ENCODE measurements around the gene HES2. TPM values are rescaled to one million over a fixed set of nuclear protein-coding genes. Genes with fewer than 3 reads are reported as not detected.

The HES2 gene
- total RNA-seq = 31.7 and 33.1 TPM in 2 replicates

GRCh38 chr1:6419804-6420453 is at the start of gene HES2:
HES2 (minus strand) TSS chr1:6419919; CDS start chr1:6419820, 99 bp downstream.

GRCh38 chr1:6466023-6466422 is 46.3 kb upstream of the HES2 start, which contains the start of gene TNFRSF25:
TNFRSF25 (minus strand) TSS chr1:6466173; CDS start chr1:6466107, 66 bp downstream.

GRCh38 chr1:6424619-6425593 is 5.2 kb upstream of the HES2 start, which contains the start of gene ESPN:
ESPN (plus strand) TSS chr1:6424776; CDS start chr1:6424956, 180 bp downstream.

GRCh38 chr1:6393400-6394187 is 26.1 kb downstream of the HES2 start, which contains the start of gene ACOT7:
ACOT7 (minus strand) TSS chr1:6393767; CDS start chr1:6393399, 368 bp downstream.

Small RNA genes lying within 50 kb of the gene (small RNA-seq; reads per million reads assigned to genes)
- gene MIR4252 = not detected

Other genes with a start within 250 kb of the HES2 start
- gene CHD5, start 239.6 kb downstream of the HES2 start, total RNA-seq = under 0.01 and 0.10 TPM in 2 replicates
- 97.7 and 122 TPM in 2 replicates for gene RPL22, start 220.3 kb downstream of the HES2 start, total RNA-seq
- gene RNF207, start 213.8 kb downstream of the HES2 start, total RNA-seq = 8.9 and 56.8 TPM in 2 replicates
- 54.5 and 73.4 TPM in 2 replicates for gene ICMT, start 184.0 kb downstream of the HES2 start, total RNA-seq
- gene HES3, start 175.7 kb downstream of the HES2 start, total RNA-seq = not detected in 2 replicates
- gene GPR153, start 158.8 kb downstream of the HES2 start, total RNA-seq = 1.4 and 3.3 TPM in 2 replicates
- 21.2 and 27.7 TPM in 2 replicates for gene ACOT7, start 26.2 kb downstream of the HES2 start, total RNA-seq
- 0.67 and 1.3 TPM in 2 replicates for gene ESPN, start 4.9 kb upstream of the HES2 start, total RNA-seq
- gene TNFRSF25, start 46.3 kb upstream of the HES2 start, total RNA-seq = 17.0 and 18.9 TPM in 2 replicates
- 61.3 and 69.6 TPM in 2 replicates for gene PLEKHG5, start 71.7 kb upstream of the HES2 start, total RNA-seq
- 38.5 and 41.1 TPM in 2 replicates for gene NOL9, start 134.6 kb upstream of the HES2 start, total RNA-seq
- gene TAS1R1, start 135.4 kb upstream of the HES2 start, total RNA-seq = not detected in 2 replicates
- gene ZBTB48, start 160.1 kb upstream of the HES2 start, total RNA-seq = 13.1 and 18.6 TPM in 2 replicates
- gene KLHL21, start 182.9 kb upstream of the HES2 start, total RNA-seq = 31.0 and 31.4 TPM in 2 replicates
- gene PHF13, start 193.8 kb upstream of the HES2 start, total RNA-seq = 11.4 and 14.0 TPM in 2 replicates
- gene THAP3, start 204.9 kb upstream of the HES2 start, total RNA-seq = 11.6 and 13.7 TPM in 2 replicates

Measured in vein endothelial cell (primary cell).